ENCODE results near the gene JSRP1.

GRCh38 chr19:2210206-2210605, 46.0 kb downstream of the JSRP1 start:
- no peak for TF ChIP-seq RAD21 (IDR thresholded peaks at IDR 0.05; ENCODE audit: low read depth)
- TF ChIP-seq TCF12 (IDR thresholded peaks at IDR 0.05; ENCODE audit: low read depth): no peak
- no peak for TF ChIP-seq EP300 (IDR thresholded peaks at IDR 0.05; ENCODE audit: borderline replicate concordance)
- TF ChIP-seq TAF1 (IDR thresholded peaks at IDR 0.05; ENCODE audit: low read depth): no peak
- TF ChIP-seq YY1 (IDR thresholded peaks at IDR 0.05; ENCODE audit: low read depth): no peak
- TF ChIP-seq ZBTB7A (IDR thresholded peaks at IDR 0.05; ENCODE audit: low read depth): no peak
- TF ChIP-seq TEAD4 (IDR thresholded peaks at IDR 0.05): no peak
- no peak for TF ChIP-seq FOXM1 (IDR thresholded peaks at IDR 0.05; ENCODE audit: borderline replicate concordance, low read depth)
- TF ChIP-seq, protein P1, sequence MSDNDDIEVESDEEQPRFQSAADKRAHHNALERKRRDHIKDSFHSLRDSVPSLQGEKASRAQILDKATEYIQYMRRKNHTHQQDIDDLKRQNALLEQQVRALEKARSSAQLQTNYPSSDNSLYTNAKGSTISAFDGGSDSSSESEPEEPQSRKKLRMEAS (IDR thresholded peaks at IDR 0.05): no peak

Data from Ishikawa (cell line).